ENCODE data around the gene TIMM17B. TPM values are rescaled to one million over a fixed set of nuclear protein-coding genes. Genes with fewer than 3 reads are reported as not detected.

The TIMM17B gene
- 10 to 100 TPM; 29.6 to 49.6 (median 42.6) TPM for total RNA-seq

DNA sequence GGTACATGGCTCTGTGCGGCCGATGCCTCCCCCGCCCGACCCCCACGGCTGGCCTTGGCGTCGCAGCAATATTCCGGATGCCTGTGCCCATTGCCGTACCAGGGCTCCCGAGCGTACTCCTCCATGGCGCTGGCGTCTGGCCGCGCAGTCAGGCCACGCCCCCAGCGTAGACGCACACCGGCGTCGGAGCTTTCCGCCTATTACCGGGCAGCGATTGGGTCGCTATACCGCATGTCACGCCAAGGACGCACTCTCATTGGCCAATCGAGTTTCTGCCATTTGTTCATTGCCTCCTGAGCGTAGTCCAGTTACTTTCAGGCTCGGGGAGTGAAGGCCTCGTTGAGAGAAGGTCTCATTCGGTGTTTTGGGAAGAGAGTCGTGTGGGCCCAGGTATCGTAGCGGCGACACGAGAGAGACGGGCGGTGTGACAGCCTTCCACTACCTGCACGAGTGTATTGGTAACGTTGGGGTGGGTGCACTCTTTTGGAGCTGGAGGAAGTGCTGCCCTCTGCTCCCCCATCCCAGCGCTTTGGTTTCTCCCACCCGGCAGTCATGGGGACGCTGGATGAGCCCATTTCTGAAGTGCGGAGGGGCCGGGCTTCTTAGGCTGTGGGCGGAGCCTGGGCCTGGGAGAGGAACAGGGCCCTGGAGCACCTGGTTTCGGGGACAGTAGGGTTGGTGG is at the start of gene TIMM17B, which contains the start of gene PQBP1:
TIMM17B (minus strand) TSS at position 144 of the 682 bp plus-strand sequence; CDS start at position 125, 19 bp downstream.
PQBP1 (plus strand) TSS at position 306 of the 682 bp plus-strand sequence. CDS start 580 bp downstream, outside the sequence.
- peak; percentile 97 to 98 for ATAC-seq (ENCODE audit: low FRiP score in 2 of 2)
- Histone ChIP-seq H3K36me3 (peaks cover 0 to 34% (median 15%) of the 10 kb centered on the region in 4 donors), H3K4me3 (peak within 1 kb of the TSS; percentile 36 to 72 (median 68)), H3K27ac (peak within 1 kb of the TSS; percentile 95 to 96 (median 96)), H3K27me3 (no peaks in the 10 kb centered on the region), H3K9me3 (peaks cover 0 to 3% (median 0%) of the 10 kb centered on the region in 4 donors), H3K4me1 (peaks cover 4 to 15% (median 10%) of the 10 kb centered on the region in 4 donors)
- 60% methylated on average over 47 of the region's 49 CpGs; no CpG with 5 or more reads in 1 of the 2 donors for WGBS, 2 donors
- peak; percentile 90 to 95 for DNase-seq
- TF ChIP-seq EP300 (IDR thresholded peaks at IDR 0.05) (no peak), POLR2AphosphoS5 (IDR thresholded peaks at IDR 0.05) (peak; percentile 75 to 89), POLR2A (IDR thresholded peaks at IDR 0.05) (peak in 3 of 4 donors; percentile 71 to 87 (median 74))
- TF ChIP-seq, protein P1, sequence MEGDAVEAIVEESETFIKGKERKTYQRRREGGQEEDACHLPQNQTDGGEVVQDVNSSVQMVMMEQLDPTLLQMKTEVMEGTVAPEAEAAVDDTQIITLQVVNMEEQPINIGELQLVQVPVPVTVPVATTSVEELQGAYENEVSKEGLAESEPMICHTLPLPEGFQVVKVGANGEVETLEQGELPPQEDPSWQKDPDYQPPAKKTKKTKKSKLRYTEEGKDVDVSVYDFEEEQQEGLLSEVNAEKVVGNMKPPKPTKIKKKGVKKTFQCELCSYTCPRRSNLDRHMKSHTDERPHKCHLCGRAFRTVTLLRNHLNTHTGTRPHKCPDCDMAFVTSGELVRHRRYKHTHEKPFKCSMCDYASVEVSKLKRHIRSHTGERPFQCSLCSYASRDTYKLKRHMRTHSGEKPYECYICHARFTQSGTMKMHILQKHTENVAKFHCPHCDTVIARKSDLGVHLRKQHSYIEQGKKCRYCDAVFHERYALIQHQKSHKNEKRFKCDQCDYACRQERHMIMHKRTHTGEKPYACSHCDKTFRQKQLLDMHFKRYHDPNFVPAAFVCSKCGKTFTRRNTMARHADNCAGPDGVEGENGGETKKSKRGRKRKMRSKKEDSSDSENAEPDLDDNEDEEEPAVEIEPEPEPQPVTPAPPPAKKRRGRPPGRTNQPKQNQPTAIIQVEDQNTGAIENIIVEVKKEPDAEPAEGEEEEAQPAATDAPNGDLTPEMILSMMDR (IDR thresholded peaks at IDR 0.05), result no peak

DNA sequence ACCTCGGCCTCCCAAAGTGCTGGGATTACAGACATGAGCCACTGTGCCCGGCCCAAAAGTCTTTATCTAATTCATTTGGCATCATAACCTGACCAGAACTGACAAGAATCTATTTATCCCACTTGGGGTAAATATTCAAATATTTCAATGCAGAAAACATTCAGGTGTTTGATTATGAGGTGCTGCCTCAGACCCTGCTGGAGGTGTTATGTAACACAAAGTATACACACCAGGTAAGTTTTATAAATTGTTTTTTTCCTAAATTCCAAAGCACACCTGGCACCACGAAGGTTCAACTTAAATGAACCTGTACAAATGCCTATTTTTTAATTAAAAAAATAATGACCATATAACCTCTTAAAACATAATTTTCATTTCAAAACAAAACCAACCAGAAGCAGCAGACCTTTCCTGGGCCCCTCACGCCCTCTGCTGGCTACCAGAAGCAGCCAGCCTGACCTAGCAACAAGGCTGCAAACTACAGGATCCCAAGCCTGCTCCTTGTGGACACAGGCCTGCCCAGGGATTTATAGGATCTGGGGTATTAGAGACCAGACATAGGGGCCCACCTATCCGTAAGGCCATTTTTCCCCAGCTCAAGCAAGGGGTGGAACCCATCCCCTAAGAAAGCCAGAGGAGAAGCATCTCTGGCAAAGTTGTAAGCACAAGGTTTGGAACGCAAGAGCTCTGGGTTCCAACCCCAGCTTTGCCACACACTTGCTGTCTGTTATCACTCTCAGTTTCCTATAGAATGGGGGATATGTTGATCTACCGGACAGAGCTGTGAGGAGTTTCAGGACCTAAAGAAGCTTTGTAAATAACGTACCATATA is 48.2 kb upstream of the TIMM17B start:
- DNase-seq, result peak in 1 of 2 donors; percentile 59
- Histone ChIP-seq H3K9me3 (no peaks in the 10 kb centered on the region), H3K27me3 (no peaks in the 10 kb centered on the region), H3K4me1 (peaks cover 0 to 29% (median 6%) of the 10 kb centered on the region in 4 donors), H3K4me3 (no peak overlapping the region), H3K27ac (no peak overlapping the region), H3K36me3 (peaks cover 0 to 13% (median 0%) of the 10 kb centered on the region in 4 donors)
- TF ChIP-seq POLR2AphosphoS5 (IDR thresholded peaks at IDR 0.05), result no peak
- TF ChIP-seq POLR2A (IDR thresholded peaks at IDR 0.05), result no peak
- TF ChIP-seq, protein P1 (IDR thresholded peaks at IDR 0.05), result peak; percentile 29 to 71 (median 54)
- no peak for TF ChIP-seq EP300 (IDR thresholded peaks at IDR 0.05)
- WGBS, 2 donors, result 51 to 54% methylated on average over 7 to 8 of the region's 8 CpGs
- ATAC-seq (ENCODE audit: low FRiP score in 2 of 2), result peak in 1 of 2 donors; percentile 62

DNA sequence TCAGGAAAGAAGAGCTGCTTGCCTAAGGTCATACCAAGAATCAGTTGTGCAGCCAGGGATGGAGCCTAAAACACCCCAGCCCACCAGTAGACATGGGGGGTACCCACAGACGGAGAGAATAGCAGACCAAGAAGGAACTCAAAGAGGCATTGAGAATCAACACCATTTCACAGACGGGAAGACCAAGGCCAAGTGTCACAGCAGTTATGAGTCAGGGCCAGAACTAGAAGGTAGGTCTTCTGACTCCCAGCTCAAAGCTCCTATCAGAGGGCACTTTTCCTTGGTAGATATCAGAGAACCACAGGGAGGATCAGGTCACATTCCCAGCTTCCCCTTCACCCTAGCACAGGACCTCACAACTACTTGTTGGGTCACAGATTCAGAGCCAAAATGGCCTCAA is 45.3 kb upstream of the TIMM17B start:
- Histone ChIP-seq H3K36me3 (peaks cover 0 to 10% (median 0%) of the 10 kb centered on the region in 4 donors), H3K27ac (no peak overlapping the region), H3K4me3 (no peak overlapping the region), H3K4me1 (peaks cover 2 to 45% (median 10%) of the 10 kb centered on the region in 4 donors), H3K27me3 (no peaks in the 10 kb centered on the region), H3K9me3 (no peaks in the 10 kb centered on the region)
- TF ChIP-seq POLR2A (IDR thresholded peaks at IDR 0.05) (no peak), EP300 (IDR thresholded peaks at IDR 0.05) (no peak)
- TF ChIP-seq, protein P1 (IDR thresholded peaks at IDR 0.05), result no peak
- DNase-seq (no peak), ATAC-seq (ENCODE audit: low FRiP score in 2 of 2) (no peak)
- WGBS, 2 donors, result 60% methylated on average over 1 to 2 of the region's 2 CpGs

DNA sequence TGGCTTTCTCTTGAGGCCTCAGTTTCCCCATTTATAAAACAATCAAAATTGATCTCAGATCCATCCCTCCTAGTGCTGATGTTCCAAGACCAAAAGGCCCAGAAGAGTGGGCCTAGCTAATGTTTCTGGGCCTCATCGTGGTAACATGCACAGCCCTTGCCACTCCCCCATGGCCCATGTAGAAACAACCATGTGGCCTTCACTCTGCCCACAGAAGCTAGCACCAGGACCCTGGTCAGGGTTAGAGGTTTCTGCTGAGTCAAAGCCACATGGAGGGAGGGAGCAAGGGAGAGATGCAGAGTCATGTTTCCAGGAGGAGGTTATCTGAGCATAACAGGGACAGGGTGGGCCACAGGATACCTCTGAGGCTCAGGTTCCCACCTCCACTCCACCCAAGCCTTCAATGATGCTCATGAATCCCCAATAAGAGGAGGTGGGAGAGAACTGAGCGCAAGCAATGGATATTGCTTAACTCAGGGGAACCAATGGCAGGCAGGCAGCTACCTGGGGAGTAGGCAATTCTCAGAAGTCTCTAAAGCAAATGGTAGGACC is 42.9 kb upstream of the TIMM17B start:
- 58 to 100% methylated on average over 1 to 2 of the region's 2 CpGs for WGBS, 2 donors
- Histone ChIP-seq H3K27ac (peak overlapping the region in 3 of 4 donors; percentile 11 to 83 (median 78)), H3K36me3 (peaks cover 0 to 10% (median 0%) of the 10 kb centered on the region in 4 donors)

More for the DNA sequence above, 42.9 kb upstream of the TIMM17B start:
- Histone ChIP-seq H3K4me1 (peaks cover 12 to 47% (median 21%) of the 10 kb centered on the region in 4 donors), H3K4me3 (no peak overlapping the region), H3K27me3 (no peaks in the 10 kb centered on the region), H3K9me3 (no peaks in the 10 kb centered on the region)
- no peak for DNase-seq
- no peak for ATAC-seq (ENCODE audit: low FRiP score in 2 of 2)
- TF ChIP-seq POLR2AphosphoS5 (IDR thresholded peaks at IDR 0.05) (no peak), POLR2A (IDR thresholded peaks at IDR 0.05) (no peak), EP300 (IDR thresholded peaks at IDR 0.05) (no peak)
- TF ChIP-seq, protein P1 (IDR thresholded peaks at IDR 0.05), result no peak
